Measurements from ENCODE around the gene LRP2.

The LRP2 gene

GRCh38 chr2:169114056-169114455, 248.3 kb downstream of the LRP2 start:
- no peak for TF ChIP-seq REST (IDR thresholded peaks at IDR 0.05; ENCODE audit: low read depth)
- TF ChIP-seq TAF1 (IDR thresholded peaks at IDR 0.05; ENCODE audit: low read depth): no peak
- TF ChIP-seq MAX (IDR thresholded peaks at IDR 0.05): no peak

GRCh38 chr2:169112841-169113240, 249.5 kb downstream of the LRP2 start:
- TF ChIP-seq TAF1 (IDR thresholded peaks at IDR 0.05; ENCODE audit: low read depth): no peak
- no peak for TF ChIP-seq FOXM1 (IDR thresholded peaks at IDR 0.05; ENCODE audit: borderline replicate concordance, low read depth)
- TF ChIP-seq NFIC (IDR thresholded peaks at IDR 0.05): no peak
- no peak for TF ChIP-seq REST (IDR thresholded peaks at IDR 0.05; ENCODE audit: low read depth)
- no peak for TF ChIP-seq ZBTB7A (IDR thresholded peaks at IDR 0.05; ENCODE audit: low read depth)
- no peak for TF ChIP-seq TCF12 (IDR thresholded peaks at IDR 0.05; ENCODE audit: low read depth)
- TF ChIP-seq EP300 (IDR thresholded peaks at IDR 0.05; ENCODE audit: borderline replicate concordance): no peak
- no peak for TF ChIP-seq CREB1 (IDR thresholded peaks at IDR 0.05; ENCODE audit: low read depth)
- no peak for TF ChIP-seq CEBPB (IDR thresholded peaks at IDR 0.05)
- no peak for TF ChIP-seq MAX (IDR thresholded peaks at IDR 0.05)
- TF ChIP-seq EGR1 (IDR thresholded peaks at IDR 0.05): no peak
- no peak for TF ChIP-seq RAD21 (IDR thresholded peaks at IDR 0.05; ENCODE audit: low read depth)
- TF ChIP-seq TEAD4 (IDR thresholded peaks at IDR 0.05): no peak
- TF ChIP-seq USF1 (IDR thresholded peaks at IDR 0.05): no peak

- TF ChIP-seq ZBTB7A (IDR thresholded peaks at IDR 0.05; ENCODE audit: low read depth) (no peak), TCF12 (IDR thresholded peaks at IDR 0.05; ENCODE audit: low read depth) (no peak), TAF1 (IDR thresholded peaks at IDR 0.05; ENCODE audit: low read depth) (no peak), TEAD4 (IDR thresholded peaks at IDR 0.05) (no peak)
Measured at GRCh38 chr2:169110916-169111315, 251.4 kb downstream of the LRP2 start.

GRCh38 chr2:169110419-169110818, 251.9 kb downstream of the LRP2 start:
- TF ChIP-seq TEAD4 (IDR thresholded peaks at IDR 0.05): no peak
- TF ChIP-seq MAX (IDR thresholded peaks at IDR 0.05): no peak
- no peak for TF ChIP-seq USF1 (IDR thresholded peaks at IDR 0.05)
- no peak for TF ChIP-seq EP300 (IDR thresholded peaks at IDR 0.05; ENCODE audit: borderline replicate concordance)
- TF ChIP-seq ZBTB7A (IDR thresholded peaks at IDR 0.05; ENCODE audit: low read depth): no peak
- TF ChIP-seq RAD21 (IDR thresholded peaks at IDR 0.05; ENCODE audit: low read depth): no peak
- TF ChIP-seq CREB1 (IDR thresholded peaks at IDR 0.05; ENCODE audit: low read depth): no peak
- no peak for TF ChIP-seq CEBPB (IDR thresholded peaks at IDR 0.05)
- no peak for TF ChIP-seq TCF12 (IDR thresholded peaks at IDR 0.05; ENCODE audit: low read depth)
- no peak for TF ChIP-seq TAF1 (IDR thresholded peaks at IDR 0.05; ENCODE audit: low read depth)
- no peak for TF ChIP-seq FOXM1 (IDR thresholded peaks at IDR 0.05; ENCODE audit: borderline replicate concordance, low read depth)
- no peak for TF ChIP-seq EGR1 (IDR thresholded peaks at IDR 0.05)
- no peak for TF ChIP-seq YY1 (IDR thresholded peaks at IDR 0.05; ENCODE audit: low read depth)
- TF ChIP-seq NFIC (IDR thresholded peaks at IDR 0.05): no peak
- no peak for TF ChIP-seq REST (IDR thresholded peaks at IDR 0.05; ENCODE audit: low read depth)

Data from Ishikawa (cell line).